GM19324 (cell line): Measurements from ENCODE around the gene SORBS2.

Source experiments
- ATAC-seq: cut with Tn5 transposase; IDR thresholded peaks from one replicate; pipeline ENCODE4 v1.9.1; 2021; ENCODE audit warnings: mild to moderate bottlenecking, moderate library complexity; ENCODE audit not compliant: unreplicated experiment, low FRiP score

The SORBS2 gene

DNA sequence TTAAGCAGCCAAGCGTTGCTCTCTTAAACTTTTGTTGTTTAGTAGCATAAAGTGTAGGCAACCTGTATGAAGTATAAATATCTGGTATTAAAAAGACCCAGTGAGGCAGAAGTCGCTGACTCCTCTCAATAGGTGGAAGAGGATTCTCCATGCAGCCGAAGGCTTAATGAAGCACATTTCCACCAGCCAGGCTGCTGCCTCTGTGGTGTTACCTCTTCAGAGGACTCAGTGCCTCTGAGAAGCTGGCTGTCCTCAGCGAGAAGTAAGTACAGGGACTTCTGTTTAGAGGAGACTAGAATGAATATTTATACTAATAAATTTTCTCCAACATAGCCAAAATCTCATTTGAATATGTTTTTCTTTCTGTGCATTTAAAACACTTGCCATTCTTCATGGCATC lies 6.0 kb downstream of the SORBS2 start:
- ATAC-seq, result no peak

DNA sequence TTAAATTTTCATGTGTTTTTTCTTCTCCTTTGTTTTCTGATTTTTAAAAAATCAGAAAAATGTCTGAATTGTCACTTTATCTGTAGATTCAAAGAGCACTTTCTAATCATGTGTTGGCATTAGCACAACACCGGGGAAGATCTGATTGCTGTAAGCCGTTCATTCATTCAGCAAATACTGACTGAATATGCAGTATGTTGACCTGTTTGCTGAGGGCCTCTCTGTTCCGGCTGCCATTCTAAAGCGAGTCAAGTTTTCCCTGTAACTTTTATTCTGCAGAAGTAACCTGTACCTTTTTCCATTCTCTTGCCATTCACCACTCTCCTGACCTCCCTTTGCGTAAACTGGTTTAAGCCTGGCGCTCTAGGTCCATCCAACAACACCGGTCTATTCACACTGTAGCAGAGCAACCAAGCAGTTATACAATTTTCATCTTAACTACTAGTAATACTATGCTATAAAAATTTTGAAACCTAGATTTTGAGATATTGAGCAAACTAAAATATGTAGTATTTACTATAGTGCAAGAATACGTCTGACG lies 6.7 kb downstream of the SORBS2 start:
- no peak for ATAC-seq

DNA sequence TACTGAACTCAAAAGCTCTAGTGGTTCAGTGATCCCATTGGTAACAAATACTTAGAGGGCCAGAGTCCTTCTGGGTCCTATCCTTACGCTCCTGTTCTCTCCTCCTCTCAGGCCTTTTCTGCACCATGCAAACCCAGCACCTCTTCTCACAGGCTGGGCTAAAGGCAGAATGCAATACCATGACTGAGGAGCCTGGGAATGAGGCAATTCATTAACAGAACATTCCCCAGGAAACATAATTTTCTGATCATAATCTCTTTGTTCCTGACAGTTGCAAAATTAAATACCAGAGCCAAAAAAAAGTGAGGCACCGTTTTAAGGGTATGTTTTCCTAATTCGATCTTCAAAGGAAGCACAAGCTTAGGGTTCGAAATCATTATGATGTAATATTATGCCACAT lies 9.0 kb downstream of the SORBS2 start:
- no peak for ATAC-seq

GRCh38 chr4:185801471-185801870 lies 10.5 kb downstream of the SORBS2 start:
- no peak for ATAC-seq

DNA sequence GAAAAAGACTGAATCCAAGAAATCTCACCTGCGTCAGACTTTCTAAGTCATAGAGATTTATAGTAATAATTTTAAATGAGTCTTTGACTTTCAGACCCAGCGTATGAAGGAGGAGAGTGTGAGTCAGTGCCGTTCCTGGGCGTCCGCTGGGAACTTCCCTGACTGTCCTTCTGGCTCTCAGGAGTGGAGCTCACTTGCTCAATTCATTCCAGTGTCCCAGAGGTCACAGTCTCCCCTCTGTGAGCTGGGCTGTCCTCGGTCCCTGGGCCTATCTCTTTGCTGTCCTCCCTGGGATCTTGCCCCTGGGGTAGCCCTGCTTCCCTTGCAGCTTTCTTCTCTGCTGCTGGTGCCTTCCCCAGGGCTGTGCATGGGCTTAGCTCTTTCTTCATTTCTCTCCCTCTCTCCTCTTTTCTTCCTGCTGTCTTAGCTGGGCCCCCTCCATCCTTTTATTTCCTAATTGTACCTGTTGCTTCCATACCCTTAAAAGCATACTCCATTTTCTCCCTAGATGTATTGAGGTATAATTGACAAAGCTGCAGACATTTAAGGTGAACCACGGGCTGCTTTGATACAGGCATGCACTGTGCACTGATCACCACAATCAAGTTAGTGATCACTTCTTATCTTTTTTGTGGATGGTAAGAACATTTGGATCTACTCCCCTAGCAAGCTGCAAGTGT lies 11.6 kb downstream of the SORBS2 start:
- no peak for ATAC-seq

- ATAC-seq, result no peak
Measured at GRCh38 chr4:185799442-185799841, 12.6 kb downstream of the SORBS2 start.

- no peak for ATAC-seq
Measured at GRCh38 chr4:185797596-185798338, 14.2 kb downstream of the SORBS2 start.

GRCh38 chr4:185797018-185797417 lies 15.0 kb downstream of the SORBS2 start:
- no peak for ATAC-seq

GRCh38 chr4:185796176-185796575 lies 15.8 kb downstream of the SORBS2 start:
- ATAC-seq, result no peak

DNA sequence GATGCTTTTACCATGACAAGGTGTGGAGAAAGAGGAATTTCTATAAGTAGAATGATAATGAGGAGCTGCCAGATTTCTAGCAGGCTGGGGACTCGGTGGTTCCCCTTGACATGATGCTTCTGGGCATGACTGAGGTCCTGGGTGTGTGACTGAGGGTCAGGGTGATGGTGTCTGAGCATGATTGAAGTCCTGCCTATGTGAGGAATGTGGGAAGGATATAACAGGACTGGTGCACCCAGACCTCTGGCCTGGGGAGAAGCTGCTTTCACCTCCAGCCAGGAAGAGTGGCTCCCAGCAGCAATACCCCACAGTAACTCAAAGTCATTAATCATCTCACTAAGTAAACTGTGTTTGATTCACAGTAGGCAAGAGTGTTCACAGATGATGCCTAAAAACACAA lies 17.4 kb downstream of the SORBS2 start:
- no peak for ATAC-seq

DNA sequence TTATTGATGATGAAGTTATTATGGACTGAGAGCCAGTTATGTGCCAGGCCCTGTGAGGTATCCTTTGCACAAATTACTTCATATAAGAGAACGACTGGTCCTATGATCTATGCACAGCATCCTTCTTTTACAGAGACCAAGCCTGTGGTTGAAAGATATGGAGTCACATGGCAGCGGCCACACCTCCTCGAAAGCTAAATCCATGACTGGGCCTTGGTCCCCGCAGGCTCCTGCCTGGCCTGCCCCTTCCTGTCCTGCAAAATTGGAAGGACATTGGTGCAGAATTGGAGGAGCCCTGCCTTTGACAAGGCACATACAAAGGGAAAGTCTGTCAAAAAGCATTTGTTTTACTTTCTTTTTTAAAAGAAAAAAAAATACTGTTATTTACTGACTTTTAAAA lies 18.3 kb downstream of the SORBS2 start:
- no peak for ATAC-seq

DNA sequence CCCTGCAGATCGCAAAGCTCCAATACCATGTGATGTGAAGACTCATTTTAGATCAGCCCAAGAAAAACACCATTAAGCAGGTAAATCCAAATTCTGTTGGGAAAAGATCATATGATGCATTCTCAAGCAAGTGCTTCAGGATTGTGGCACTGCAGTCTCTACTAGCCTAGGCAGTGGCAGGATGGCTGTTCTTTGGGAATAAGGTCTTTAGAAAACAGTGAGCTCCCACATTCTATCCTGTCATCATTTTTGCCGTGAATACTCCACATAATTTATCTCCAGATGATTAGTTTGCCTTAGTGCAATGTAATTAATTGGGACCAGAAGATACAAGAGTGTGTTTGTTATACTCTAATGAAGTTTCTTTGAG lies 18.9 kb downstream of the SORBS2 start:
- no peak for ATAC-seq

DNA sequence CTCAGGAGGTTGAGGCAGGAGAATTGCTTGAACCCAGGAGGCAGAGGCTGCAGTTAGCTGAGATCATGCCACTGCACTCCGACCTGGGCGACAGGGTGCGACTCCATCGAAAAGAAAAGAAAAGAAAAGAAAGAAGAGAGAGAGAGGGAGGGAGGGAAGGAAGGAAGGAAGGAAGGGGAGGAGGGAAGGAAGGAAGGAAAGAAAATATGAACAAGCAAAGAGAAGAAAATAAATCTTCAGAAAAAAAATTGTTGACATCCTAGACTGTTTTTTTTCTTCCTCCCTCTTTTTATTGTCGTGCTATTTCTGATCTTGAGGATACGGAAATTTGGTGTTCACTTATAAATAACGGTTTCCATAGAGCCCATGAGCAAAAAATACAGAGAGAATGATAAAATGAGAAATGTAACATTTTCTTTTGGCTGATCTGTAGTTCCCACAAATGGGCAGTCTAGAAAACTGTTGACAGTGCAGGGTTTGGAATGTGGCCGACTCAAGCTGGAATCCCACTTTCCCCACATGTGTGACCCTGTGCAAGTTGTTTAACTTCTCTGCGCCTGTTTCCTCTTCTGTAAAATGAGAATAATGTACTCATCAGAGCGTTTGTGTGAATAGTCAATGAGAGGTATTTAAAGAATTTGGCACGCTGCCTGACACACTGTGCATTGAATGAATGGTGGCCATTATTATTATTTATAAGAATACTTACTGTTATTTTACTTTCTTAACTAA lies 19.4 kb downstream of the SORBS2 start:
- no peak for ATAC-seq

DNA sequence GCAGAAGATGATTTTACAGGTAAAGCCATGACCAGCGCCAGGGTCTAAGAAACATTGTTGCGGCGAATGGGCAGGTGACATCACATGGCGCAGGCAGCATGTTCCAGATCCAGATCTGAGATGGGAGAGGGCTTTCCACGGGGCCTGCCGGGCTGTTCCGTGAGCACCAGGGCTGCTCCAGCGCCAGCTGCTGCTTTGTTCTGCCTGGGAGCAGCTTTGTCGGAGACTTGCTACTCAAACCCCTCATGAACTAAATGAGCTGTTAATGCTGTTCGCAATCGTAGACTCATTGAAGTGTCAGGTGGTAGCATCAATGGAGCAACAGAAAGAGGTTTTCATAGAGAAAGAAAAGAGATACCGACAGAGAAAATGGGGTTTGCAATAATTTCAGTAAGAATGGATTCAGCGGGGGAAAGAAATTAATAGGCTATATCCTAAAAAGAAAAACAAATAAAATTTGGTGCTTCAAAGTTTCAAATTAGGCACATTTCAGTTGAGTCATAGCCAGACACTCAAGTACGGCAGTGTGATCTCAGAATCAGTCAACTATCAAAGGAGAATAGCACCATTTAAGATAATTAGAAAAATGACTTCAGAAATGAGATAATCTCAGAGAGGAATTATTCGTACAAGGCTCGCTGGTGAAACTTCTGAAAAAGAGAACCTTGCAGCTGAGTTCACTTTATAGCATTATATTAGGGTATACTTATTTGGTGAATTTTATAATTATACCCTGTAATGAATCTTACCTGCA lies 23.9 kb downstream of the SORBS2 start:
- peak; percentile 56 for ATAC-seq

DNA sequence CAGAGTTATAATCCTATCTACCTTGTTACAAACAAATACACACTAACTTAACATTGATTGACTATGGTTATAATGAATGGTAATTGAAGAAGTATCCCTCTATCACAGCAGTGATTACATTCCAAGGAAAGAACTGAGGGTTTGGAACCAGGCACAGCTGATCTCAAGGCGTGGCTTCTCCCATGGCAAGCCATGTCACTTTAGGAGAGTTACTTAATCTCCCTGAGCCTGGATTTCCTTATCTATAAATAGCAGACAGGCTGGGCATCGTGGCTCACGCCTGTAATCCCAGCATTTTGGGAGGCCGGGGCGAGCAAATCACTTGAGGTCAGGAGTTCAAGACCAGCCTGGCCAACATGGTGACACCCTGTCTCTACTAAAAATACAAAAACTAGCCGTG lies 25.6 kb downstream of the SORBS2 start:
- ATAC-seq, result no peak

- ATAC-seq, result no peak
Measured at GRCh38 chr4:185783574-185783973, 28.4 kb downstream of the SORBS2 start.

DNA sequence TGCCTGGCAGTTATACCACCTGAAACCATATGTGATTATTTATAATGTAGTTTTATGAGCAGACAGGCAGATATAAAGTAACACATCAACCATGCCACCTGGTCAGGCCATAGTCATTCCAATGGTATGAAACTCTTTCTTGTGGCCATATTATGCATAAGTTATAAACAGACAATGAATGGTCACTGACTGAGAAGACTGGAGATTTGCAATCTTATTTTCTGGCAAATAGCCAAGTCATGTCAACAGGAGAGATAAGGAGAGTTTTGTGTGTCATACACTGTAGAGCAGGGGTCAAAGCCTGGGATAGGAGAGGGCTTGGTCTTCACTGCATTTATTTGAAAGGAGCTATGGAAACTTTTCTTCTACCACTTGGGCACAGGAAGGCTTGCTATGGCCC lies 29.5 kb downstream of the SORBS2 start:
- no peak for ATAC-seq

DNA sequence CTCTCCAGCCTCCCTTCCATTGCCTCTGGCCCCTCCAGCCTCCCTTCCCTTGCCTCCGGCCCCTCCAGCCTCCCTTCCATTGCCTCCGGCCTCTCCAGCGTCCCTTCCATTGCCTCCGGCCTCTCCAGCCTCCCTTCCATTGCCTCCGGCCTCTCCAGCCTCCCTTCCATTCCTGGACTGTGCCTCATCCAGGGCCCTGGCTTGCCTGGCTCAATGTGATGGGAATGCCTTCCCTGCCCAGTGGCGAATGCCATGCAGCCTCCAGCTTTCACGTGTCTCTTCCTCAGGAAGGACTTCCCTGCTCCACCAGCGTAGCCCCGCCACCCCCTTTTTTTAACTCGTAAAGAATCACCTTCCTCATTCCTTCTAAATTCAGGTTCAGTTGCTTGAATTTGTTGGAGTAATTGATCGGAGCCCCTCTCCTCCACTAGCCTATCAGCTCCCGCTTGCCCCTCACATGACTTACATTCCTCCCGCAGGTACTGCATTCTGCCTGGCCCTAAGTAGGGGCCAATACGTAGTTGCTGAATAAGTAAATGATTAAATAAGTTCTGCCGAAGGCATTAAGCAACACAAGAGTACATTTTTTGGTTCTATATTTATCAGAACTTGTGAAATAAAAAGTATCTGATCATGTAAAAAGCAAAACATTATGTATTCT lies 30.3 kb downstream of the SORBS2 start:
- ATAC-seq, result no peak

GRCh38 chr4:185780472-185780871 lies 31.5 kb downstream of the SORBS2 start:
- ATAC-seq, result no peak

- no peak for ATAC-seq
Measured at GRCh38 chr4:185779517-185779916, 32.5 kb downstream of the SORBS2 start.
